ENCODE measurements around the gene ART4.

The ART4 gene, protein sequence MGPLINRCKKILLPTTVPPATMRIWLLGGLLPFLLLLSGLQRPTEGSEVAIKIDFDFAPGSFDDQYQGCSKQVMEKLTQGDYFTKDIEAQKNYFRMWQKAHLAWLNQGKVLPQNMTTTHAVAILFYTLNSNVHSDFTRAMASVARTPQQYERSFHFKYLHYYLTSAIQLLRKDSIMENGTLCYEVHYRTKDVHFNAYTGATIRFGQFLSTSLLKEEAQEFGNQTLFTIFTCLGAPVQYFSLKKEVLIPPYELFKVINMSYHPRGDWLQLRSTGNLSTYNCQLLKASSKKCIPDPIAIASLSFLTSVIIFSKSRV

DNA sequence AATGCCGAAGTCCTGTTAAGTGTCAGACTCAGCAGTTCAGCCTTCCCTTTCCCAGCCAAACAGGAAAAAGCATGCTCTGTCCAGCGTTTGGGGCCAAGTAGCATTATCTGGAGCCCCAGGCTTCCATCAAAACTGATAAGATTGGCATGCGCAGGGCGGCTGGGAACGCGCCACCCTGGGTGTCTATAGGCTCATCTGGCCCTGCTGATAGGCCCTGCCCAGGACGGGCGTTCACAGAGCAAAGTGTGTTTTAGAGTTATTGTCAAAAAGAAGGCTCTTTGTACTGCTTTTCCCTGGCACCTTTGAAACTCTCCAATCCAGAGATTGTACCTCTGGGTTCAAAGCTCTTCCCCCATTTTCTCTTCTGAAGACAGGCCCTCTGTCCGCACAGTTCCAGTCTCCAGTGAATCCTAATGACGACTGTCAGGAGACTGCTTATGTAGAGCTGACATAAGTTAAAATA is at the start of gene ART4:
Gene ART4, minus strand, starts transcription at position 102 of the 463 bp plus-strand sequence. CDS start 413 bp downstream, outside the sequence.
- DNase-seq (ENCODE audit: low read depth): no peak

DNA sequence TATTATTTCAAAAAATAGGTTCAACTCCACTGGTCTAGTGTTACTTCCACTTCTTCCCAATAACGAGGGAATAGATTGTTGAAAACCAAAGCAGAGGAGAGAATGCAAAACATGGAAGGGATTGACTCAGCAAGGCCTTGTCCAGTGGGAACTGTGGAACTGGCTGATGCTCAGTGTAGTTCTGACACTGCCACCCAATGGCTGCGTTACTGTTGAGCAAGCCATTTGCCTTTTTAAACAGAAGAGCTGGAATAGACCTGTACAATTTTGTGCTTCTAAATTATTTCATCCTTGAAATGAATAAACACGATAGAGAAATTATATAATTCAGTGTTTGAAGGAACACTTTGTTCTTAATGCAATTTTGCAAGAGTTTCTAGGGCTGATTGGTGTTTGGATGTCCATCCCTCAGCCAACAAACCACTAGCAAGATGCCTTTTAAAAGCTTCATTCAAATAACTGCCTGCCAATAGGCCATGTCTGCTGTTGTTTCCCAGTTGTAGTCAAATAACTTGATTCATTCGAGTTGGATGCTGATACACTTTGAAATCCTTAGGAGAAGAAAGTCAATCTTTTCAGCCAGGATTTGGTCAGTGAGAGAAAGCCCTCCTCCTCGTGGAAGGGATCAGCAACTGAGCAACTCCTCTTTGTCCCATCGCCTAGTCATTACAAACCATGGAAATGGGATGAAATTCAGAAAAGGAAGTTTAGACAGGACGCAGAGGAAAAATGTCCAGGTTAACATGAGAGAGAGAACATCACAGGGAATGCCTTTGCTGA is 49.6 kb upstream of the ART4 start:
- peak; percentile 72 for DNase-seq (ENCODE audit: low read depth)

DNA sequence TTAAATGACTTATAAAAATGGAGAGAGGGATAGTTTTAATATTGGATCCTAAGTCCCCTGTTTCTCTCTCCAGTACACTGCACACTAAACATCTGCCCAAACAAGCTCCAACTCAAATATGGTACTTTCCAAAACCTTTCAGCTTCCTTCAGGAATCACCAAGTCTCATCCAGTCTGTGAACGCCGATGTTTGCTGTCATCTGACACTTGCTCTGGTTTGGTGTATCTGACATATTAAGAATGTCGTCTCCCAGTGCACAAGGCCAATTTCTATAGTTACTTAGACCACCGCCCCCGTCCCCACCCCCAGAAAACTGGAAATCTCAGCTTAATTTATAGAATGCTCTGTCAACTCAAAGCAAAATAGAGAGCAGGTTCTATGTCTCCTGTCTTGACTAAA is 47.4 kb upstream of the ART4 start:
- DNase-seq (ENCODE audit: low read depth): no peak

DNA sequence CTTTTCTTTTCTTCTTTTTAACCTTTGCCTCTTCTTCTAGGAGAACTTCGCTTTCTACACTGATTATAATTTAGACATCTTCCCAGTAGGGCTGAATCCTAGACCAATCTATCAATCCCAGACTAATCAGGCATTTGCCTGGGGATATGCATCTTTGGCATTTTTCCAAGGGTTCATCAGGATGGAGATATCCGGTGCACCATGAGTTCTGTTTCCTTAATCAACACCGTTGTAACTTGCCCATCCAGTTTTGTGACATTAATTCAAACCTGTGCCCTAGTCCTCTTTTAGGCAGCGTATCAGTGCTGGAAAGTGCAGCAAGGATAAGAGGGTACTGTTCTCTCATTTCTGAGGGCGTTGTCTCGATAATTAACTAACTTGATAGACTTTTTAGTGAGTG is 42.9 kb upstream of the ART4 start:
- DNase-seq (ENCODE audit: low read depth): no peak

DNA sequence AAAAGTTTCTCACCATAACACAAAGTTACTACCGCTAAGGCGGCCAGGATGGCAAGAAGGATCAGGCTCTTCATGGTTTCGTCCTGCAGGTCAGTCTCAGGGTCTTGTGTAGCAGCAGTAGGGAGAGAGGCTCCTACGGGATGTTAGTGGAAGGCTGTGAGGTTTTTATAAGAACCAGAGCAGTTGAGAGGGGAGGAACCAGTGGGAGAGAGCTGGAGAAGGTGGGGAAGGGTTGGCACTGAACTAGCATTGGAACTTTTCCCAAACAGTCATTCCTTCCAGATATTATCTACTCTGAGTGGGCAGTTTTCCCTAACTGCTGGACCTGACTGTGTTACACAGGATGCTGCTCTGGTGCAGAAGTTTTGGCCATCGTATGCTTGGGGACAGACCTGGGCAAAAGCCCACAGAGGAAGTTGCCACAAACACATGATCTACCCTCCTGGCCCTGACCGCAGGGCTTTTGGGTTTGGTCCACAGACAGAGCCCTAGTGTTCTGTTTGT is 42.4 kb upstream of the ART4 start, which contains the start of gene MGP:
Gene MGP, minus strand, starts transcription at position 137 of the 504 bp plus-strand sequence. Its CDS starts 63 bp downstream, at position 74.
- DNase-seq (ENCODE audit: low read depth): peak; percentile 28

DNA sequence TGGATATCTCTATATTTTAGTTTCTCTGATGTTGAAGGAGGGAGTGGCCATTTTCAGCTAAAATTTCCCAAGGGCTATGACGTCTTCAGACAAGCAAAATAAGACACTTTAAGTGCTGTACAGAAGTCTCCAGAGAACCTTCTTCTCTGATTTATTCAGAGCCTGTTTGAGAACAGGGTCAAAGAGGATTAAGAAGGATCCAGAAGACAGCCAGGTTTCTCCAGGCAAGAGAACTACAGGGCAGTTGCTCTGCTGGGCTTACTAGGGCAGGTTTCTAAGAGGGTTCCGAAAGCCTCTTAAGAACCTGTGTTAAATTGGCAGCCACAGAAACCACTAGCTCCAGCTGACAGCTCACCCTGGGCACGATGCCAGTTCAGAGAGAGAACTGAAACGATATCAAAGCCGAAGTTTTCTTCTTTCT is 41.1 kb upstream of the ART4 start:
- DNase-seq (ENCODE audit: low read depth): peak; percentile 59

DNA sequence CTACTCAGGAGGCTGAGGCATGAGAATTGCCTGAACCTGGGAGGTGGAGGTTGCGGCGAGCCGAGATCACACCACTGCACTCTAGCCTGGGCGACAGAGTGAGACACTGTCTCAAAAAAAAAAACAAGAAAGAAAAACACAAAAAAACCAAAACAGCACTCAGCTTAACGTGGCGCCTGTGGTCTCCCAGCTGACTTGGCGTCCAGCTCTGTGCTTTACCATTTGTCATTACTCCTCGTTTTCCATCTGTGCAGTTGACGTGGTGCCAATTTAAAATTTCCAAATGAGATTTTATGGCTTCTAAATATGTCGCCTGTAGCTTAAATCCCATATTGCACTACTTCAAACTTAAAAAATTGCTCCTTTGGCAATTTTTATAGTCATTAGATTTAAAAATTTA is 40.4 kb upstream of the ART4 start:
- DNase-seq (ENCODE audit: low read depth): no peak

DNA sequence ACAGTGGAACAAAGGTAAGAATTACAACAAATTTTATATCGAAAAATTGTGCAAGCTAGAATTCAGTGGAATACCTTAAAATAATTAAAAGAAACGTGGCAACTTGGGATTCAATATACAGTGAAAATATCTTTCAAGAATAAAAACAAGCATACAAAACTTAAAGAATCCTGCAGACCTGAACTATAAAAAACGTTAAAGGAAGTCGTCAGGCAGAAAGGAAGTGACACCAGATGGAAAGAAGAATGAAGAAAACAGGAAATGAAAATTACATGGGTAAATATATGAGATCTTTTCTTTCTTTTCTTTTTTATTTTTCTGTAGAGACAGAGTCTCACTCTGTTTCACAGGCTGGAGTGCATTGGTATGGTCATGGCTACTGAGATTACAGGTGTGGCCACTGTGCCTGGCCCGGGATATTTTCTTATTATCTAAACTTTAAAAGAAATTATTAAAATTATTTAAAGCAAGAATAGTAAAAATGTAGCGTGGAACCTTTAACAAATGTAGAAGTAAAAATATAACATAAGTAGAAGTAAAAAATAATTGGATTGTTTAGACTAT is 37.6 kb upstream of the ART4 start:
- DNase-seq (ENCODE audit: low read depth): no peak

DNA sequence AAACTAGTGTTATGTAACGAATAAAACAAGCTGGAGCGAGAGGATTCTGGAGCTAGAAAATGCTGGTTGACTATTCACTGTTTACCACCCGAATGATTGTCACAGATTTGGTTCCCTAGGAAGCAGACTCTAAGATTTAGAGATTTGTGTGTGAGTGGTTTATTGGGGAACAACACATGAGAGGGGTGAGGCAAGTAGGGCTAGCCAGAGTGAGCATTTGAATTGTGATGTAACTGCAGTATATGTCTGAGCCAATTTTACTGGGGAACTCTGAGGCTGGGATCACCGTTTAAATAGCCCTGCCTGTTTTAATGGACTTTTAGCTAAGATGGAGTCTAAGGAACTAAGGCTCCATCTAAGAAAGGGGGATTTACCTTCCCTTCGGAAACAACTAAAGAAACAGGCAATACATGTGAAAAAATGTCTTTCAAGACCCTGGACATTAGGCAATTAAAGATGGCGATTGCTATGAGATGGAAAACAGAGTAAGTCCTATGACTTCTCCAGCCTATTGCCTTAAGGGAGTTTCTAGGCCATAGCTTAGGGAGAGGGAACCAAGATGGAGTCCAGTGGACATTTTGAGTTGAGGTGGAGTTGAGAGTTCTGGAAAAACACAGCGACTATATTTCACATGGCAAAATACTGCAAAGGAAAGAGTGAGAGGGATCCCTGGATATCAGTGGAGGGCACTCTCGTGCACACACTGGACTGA is 36.1 kb upstream of the ART4 start:
- no peak for DNase-seq (ENCODE audit: low read depth)

DNA sequence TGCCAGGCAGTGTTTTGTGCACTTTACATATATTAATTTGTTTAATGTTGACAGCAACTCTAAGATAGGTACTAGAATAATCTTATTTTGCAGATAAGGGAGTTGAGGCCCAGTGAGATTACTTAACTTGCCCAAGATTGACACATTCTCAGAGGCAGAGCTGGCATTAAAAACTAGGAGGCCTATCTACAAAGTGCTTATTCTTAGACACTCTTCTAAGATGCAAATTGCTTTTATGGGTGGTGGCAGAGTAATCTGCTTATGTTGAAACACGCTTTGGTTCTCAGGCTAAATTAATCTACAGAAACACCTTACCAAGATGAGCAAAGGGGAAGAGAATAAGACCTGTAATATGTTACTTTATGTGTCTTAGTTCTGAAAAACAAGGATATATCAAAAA is 35.2 kb upstream of the ART4 start:
- no peak for DNase-seq (ENCODE audit: low read depth)

DNA sequence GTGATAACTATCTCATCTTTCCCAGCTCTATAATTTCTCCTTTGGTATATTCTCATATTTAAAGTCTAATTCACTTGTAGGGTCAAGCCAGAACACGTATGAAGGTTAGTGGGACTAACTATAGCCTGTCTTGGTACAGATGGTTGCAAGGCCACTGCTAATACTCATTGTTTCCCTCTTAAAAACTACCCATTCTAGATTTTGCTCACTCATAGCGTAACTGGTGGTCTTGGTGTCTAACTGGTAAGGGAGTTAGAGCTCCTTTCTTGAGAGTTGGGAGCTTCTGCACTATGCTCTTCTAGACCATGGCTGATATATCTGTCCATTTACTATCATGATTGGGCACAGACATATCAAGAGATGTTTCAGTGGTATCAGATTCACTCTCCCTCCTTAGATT is 33.5 kb upstream of the ART4 start:
- no peak for DNase-seq (ENCODE audit: low read depth)

DNA sequence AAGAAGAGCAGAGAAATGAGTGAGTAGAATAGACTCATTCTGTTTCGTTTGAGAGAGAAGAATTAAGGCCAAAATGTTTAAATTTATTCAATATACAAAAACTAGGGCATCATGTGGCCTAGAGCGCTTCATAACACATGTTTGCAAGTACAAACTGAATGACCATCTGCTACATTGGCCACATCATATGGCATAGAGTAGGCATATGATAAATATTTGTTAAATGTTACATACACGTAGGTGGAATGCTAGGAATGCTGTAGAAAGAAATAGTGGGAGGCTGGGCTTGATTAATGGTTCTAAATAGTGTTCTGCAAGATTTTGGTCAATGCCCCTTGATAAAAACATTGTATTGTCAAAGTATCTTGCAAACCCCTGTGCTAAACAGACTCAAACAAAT is 31.6 kb upstream of the ART4 start:
- DNase-seq (ENCODE audit: low read depth): peak; percentile 6

DNA sequence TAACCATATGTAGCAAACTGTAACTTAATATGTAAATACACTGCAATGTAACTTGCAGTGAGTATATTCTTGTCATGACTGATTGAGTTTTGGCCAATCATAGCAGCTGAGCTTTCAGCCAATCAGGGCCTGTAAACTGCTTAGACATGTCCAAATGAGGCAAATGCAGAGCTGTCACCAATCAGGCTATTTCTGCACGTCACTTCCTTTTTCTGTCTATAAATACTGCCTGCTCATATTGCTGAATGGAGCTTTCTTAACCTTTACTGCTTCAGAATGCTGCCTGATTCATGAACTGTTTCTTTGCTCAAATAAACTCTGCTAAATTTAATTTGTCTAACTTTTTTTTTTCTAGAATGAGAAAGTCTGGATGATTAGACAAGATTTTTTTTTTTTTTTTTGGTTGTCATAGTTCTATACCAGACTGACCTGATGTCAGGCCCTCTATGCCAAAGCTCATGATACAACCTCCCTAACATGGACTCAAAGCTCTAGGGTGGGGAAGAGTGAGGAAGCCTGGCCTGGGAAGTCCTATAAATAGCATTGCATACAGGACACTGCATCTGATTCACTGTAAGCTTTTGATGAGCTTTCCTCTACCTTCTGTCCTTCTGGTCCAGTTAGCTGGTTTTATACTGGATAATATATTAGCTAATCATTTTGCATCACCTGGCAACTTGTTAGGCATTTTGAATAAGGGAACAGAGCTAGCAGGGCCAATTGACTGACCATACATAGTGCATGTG is 30.3 kb upstream of the ART4 start:
- DNase-seq (ENCODE audit: low read depth): peak; percentile 18

DNA sequence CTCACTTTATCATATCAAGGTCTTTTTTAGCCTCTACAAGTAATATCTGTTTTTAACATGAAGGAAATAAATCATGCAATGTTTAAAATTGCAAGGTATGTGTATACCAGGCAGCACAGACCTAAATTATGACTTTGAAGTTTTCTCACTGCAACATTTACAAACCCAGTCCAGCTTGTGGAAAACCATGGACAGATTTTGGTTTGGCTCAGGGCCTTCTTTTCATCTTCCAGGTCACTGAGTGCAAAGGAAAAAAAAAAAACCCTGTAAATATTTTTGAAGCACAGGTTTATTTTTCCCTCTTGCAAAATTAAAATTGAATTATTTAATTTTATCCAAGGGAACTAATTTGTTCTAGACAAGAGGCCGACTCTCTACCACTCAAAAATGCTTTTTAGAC is 28.6 kb upstream of the ART4 start:
- no peak for DNase-seq (ENCODE audit: low read depth)

DNA sequence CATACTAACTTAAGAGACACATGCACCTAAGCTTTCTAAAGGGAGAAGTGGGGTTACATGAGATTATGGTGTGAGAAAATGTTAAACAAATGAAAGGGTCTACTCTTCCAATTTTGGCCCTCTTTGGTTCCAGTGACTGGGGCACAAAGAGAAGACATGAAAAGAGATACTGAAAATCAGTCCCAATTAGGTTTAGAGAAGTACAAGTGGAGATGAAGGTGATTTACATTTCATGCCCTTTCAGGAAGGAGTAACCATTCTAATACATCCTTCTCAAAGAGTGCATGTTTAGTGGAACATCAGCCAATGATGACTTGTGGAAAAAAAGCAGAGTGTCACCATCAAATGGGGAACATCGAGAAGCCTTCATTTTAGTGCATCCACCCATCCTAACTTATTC is 27.9 kb upstream of the ART4 start:
- no peak for DNase-seq (ENCODE audit: low read depth)

DNA sequence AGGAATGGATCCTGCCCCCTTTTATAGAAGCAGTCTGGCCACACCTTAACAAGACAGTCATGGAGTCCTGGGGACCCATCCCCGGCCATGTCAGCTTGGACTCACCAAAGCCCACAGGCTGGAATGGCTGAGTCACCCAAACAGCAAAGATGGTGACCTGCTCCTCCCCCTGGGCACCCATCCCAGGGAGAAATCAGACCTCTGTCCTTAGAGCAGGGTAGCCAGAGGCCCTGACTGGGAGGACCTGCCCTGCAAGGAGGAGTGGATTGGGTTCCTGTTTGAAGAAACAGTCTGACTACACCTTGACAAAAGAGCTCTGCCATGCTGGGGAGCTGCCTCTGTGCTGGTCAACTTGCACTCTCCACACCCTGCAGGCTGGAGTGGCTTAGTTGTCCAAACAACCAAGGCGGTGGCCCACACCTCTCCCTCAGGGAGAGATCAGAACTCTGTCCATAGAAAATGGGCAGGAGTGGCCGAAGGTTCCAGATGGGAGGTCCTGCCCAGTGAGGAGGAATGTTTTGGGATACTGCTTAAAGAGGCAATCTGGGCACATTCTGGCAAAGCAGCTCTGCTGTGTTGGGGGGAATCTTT is 25.7 kb upstream of the ART4 start:
- DNase-seq (ENCODE audit: low read depth): no peak

DNA sequence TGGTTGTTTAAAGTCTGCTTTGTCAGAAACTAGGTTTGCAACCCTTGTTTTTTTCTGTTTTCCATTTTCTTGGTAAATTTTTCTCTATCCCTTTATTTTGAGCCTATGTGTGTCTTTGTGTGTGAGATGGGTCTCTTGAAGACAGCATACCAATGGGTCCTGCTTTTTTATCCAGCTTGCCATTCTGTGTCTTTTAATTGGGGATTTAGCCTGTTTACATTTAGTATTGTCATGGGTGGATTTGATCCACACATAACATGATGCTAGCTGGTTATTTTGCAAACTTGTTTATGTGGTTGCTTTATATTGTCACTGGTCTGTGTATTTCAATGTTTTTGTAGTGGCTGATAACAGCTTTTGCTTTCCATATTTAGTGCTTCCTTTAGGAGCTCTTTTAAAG is 17.2 kb upstream of the ART4 start:
- no peak for DNase-seq (ENCODE audit: low read depth)

DNA sequence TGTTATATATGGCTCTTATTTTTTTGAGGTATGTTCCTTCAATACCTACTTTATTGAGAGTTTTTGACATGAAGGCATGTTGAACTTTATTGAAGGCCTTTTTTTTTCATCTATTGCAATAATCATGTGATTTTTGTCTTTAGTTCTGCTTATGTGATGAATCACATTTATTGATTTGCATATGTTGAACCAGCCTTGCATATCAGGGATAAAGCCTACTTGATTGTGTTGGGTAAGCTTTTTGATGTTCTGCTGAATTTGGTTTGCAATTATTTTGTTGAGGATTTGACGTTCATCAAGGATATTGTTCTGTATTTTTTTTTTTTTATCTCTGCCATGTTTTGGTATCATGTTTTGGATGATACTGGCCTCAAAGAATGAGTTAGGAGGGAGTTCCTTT is 15.2 kb upstream of the ART4 start:
- DNase-seq (ENCODE audit: low read depth): no peak

DNA sequence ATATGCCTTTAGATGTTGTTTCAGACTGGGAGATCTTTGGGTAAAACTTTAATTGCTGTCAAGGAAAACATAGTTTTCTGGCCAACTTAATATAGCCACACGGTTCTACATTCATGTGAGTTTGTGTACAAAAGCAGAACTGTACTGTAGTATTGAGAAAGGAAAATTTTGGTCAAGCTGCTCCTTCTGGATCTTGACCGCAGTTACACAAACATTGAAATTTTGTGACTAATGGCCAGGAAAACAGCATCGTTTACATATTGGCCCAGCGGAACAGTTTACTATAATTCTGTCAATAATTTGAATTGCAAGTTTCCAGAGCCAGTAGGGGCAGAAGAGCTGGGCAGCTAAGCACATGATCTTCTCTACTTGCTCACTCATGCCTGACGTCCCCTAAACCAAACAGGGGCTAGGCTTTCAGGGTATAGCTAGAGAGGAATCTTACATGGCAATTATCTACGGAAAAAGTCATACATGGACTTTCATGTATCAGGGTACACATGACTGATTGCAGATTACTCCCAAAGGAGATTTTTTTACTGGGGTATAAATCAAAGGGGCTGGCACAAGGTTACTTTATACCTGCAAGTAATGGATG is 11.4 kb upstream of the ART4 start:
- DNase-seq (ENCODE audit: low read depth): peak; percentile 89

DNA sequence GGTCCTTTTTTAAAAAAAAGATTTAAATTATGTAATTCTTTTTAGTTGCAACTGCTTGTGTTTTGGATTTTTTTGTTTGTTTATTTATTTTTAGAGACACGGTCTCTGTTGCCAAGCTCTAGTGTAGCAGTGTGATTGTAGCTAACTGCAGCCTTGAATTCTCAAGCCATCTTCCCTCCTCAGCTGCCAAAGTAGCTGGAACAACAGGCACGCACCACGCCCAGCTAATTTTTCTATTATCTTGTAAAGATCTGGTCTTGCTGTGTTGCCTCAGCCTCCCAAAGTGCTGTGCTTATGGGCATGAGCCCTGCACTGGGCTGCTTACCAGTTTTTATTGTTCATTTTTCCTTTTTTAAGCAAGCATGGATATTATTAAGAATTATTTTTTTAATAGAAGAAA is 10.6 kb upstream of the ART4 start:
- DNase-seq (ENCODE audit: low read depth): peak; percentile 47

DNA sequence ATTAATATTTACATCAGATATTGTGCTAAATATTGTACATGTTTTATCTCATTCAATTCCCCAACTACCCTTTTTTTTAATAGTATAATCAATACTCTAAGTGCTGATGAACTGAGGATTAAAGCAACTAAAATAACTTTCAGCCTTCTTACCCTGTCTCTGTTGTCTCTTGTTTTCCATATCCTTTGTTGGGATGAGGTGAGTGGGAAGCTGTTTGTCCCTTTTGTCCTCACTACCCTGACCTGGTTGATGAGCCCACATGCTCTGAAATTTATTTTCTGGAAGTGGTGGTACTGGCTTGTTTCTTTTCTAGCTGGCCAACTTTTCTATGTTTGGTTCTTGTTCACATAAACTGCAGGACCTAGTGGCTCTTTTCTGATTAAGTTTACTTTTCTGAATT is 9.6 kb upstream of the ART4 start:
- no peak for DNase-seq (ENCODE audit: low read depth)
